Melanocyte of skin (primary cell): ENCODE results near the gene SLTM. TPM values are rescaled to one million over a fixed set of nuclear protein-coding genes. Genes with fewer than 3 reads are reported as not detected.

Source experiments
- small RNA-seq, 2 donors: library from RNA; depleted of rRNA; stranded (forward); fragments of <200 nt; gene quantifications; one replicate each; pipeline ENCODE3, GENCODE V24; 2012
- total RNA-seq, 2 donors: library from RNA; depleted of rRNA; stranded (reverse); fragments of >200 nt; gene quantifications; 2 replicates each; pipeline ENCODE4 v1.2.3, GENCODE V29; 2012

SLTM gene
- 10 to 100 TPM; 45.8 to 52.9 TPM for total RNA-seq

DNA sequence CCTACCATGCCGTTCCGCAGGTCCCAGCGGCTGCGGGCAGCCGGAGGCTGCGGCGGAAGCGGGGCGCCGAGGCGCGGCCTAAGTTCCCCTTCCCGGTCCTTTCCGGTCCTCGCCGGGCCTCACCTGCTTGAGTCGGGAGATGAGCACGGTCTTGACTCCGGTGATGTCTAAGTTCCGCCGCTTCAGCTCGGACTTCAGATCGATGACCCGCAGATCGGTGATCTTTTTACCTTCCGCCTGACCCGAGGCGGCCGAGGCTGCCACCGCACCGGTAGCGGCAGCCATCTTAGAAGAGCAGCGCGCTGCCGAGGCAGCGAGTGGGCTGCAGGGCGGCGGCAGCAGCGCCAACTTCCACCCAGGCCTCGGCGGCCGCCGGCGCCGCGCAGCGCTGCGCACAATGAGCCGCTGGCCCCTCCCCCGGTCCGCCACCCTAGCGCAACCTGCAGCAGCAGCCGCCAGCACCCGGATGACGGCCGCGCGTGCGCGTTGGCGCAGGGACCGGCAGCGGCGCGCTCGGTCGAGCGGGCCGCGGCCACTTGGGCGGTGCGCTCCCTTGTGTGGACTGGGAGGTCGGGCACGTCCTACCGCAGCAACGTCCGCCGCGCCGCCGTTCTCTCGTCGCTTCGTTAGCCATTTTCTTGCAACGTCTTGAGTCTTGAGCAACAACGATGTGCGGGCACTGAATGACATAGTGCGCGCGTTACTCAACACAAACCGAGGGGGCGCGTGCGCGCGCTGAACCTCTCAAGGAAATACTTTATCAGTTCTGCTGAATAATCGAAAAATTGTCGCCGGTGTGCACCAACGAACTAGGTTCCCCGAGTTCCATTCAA, at the start of gene SLTM:
Gene SLTM, minus strand, starts transcription at position 399 of the 833 bp plus-strand sequence. Its CDS starts 114 bp downstream, at position 285.

Small RNA genes lying within 50 kb of the gene (small RNA-seq; reads per million reads assigned to genes)
- gene ZNF444P1, result 0 reads per million in 2 donors

Other genes starting within 250 kb of the SLTM start
- gene ADAM10, start 184.0 kb downstream of the SLTM start, total RNA-seq, result 100 to 1,000 TPM in 1 of 2 donors, 10 to 100 TPM in 1; 86.3 to 145 TPM
- 10 to 100 TPM in 1 of 2 donors, 1 to 10 TPM in 1; 8.3 to 13.8 TPM for gene MINDY2, start 162.4 kb downstream of the SLTM start, total RNA-seq
- 10 to 100 TPM; 23.4 to 29.6 TPM for gene RNF111, start 54.0 kb upstream of the SLTM start, total RNA-seq
- gene CCNB2, start 171.5 kb upstream of the SLTM start, total RNA-seq, result 10 to 100 TPM; 39.9 to 82.9 TPM